Right renal cortex interstitium (tissue), 3 donors: ENCODE data around the gene TGFA. TPM values are rescaled to one million over a fixed set of nuclear protein-coding genes. Genes with fewer than 3 reads are reported as not detected.
"Not testable (repeated sequence)": the region's sequence is repeated elsewhere in the genome, so short reads cannot be mapped to it uniquely, and the experiment has no call there.

Experiments
- DNase-seq, 3 donors: peaks; one replicate each; pipeline ENCODE4 v3.0.0-alpha.2; 2013; ENCODE audit warnings: low read depth in 3 of 3, low spot score in 2 of 3
- polyA plus RNA-seq, 3 donors: library from polyadenylated mRNA; unstranded; fragments of 120-200 nt; gene quantifications; one replicate each; pipeline ENCODE4 v1.2.1, GENCODE V29; 2013; ENCODE audit not compliant: insufficient read length in 3 of 3

Gene TGFA
- polyA plus RNA-seq, 3 donors: 15.8 to 18.5 (median 17.6) TPM

DNA sequence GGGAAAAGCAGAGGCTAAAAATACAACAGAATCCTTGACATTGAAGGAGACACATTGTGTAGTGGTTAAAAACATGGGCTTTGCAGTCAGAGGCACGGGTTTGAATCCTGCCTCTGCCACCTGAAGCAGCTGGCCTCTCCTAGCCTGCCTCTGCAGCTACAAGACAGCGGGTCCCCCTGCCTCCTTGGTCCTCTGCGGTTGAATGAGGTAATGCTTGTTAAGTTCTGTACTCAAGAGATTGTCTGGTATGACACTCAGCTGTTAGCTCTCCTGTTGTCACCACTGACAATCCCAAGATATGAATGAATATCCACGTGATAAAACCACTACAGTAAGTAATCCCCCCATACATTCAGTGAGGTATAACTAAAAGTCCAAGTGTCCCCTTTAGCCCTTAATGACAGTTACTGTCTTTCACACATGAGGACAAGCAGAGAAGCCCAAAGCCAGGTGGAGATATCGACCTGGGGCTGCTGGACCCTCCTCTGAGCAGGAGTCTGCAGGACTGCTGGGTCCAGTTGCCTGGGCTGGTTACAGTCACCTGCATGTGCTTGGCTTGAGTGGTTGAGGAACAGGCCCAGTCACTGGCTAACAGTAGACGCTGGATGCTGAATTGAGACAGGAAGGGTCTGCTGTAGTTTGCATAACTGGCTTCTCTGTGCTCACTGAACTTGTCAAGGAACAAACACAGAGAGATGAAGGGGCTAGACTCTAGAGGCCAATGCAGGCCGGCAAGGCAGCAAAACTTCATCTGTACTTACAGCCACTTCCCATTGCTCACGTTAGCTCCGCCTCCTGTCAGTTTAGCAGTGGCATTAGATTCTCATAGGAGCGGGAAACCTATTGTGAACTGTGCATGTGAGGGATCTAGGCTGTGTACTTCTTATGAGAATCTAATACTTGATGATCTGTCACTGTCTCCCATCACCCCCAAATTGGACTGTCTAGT lies 85.5 kb downstream of the TGFA start:
- no peak for DNase-seq

DNA sequence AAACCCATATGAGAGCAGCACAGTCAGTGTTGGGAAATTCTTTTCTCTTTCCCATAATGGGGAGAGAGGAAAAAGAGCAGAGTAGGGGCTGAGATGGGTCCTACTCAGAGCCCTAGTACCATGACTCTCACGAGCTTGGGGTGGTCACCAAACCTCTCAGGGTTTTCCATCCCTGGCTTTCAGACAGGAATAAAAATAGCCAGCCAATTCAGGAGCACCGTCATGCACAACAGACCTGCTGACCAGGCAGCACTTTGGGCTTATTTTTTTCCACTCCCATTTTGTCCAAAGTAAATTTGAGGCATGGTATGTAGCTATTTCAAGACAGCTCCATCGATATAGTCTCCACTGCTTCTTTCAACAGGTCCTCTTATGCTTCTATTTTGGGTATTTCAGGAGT lies 86.4 kb downstream of the TGFA start:
- DNase-seq: no peak

DNA sequence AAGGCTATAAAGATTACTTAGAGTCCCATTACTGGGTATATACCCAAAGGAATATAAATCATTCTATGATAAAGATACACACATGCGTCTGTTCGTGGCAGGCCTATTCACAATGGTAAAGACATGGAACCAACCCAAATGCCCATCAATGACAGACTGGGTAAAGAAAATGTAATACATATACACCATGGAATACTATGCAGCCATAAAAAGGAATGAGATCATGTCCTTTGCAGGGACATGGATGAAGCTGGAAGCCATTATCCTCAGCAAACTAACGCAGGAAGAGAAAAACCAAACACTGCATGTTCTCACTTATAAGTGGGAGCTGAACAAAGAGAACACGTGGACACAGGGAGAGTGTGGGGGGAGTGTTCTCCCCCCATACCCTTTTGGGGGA lies 87.0 kb downstream of the TGFA start:
- DNase-seq: not testable (repeated sequence)

GRCh38 chr2:70463997-70464396 lies 89.6 kb downstream of the TGFA start:
- DNase-seq: no peak

DNA sequence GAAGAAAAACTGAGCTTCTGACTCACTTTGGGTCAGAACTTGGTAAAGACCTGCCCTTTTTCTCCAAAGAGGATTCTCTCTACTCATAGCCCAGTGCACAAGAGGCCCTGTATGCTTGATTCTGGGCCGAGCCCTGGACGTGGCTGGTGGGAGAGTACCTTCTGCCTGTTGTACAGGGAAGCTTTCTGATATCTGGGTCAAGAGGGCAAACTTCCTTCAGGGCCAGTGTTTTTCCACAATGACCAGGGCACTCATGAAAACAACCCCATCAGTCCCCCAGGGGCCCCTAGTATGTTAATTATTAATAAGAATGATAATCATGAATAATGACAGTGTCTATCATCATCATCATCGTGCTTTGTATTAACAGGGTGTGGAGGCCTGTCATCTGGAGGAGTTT lies 90.0 kb downstream of the TGFA start:
- no peak for DNase-seq

DNA sequence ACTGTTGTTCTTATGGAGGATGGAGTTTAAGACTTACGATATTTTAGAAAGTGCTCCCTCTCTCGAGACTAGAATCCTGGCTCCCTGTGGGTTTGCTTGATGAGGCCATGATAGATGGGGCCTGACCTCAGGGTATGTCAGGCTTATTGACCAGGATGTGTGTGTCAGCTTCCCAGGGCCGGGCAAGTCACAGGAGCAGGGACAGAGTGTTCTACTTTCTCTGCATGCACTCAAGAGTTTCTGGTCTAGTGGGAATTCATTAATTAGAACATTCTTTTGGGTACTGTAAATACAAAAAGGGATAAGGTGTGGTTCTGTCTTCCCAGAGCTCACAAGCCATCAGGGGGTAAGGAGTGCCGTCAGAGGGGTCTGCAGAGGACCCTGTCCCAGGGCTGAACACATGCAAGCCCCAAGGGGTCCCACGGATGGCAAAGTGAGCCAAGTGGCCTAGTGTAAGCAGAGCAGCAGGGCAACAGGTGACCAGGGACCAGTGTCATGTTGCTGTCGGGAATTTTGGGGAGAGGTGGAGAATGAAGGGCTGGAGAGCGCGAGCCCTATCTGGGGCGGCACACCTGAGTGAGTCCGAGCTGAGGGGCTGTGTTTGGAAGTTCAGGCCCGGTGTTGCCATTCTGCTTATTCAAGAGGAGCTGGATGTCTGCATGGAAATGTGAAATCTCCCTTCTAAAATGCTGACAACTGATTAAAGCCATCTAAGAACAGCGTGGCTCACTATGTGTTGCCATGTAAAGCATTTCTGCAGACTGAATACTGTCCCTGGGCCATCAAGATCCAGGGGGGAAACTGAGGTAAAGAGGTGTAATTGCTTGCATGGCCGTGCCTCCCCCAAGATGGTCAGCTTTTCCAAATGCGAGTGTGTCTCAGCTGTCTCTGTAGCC lies 91.4 kb downstream of the TGFA start:
- DNase-seq: no peak

DNA sequence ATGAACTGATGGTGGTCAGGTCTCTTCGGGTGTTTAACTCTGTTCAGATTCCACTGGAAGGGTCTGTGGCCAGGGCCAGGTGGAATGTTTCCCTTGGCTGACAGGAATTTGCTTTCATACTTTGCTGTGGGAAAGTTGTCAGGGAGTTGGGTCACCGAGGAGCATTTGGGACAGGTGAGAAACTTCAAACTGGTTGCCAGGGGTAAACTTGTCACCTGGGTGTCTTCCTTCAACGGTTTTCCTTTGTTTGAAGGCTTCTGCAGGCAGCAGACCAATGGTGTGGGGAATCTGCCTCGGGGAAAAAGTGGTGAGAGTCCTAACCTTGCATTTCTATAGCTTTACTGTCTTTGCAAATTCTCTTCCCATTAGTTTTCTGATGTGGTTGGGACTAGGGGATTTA lies 92.2 kb downstream of the TGFA start:
- DNase-seq: no peak

- DNase-seq: no peak
Measured at GRCh38 chr2:70460333-70460732, 93.3 kb downstream of the TGFA start.

- no peak for DNase-seq
Measured at GRCh38 chr2:70458661-70459060, 95.0 kb downstream of the TGFA start.

- DNase-seq: no peak
Measured at GRCh38 chr2:70456585-70457495, 96.8 kb downstream of the TGFA start.

DNA sequence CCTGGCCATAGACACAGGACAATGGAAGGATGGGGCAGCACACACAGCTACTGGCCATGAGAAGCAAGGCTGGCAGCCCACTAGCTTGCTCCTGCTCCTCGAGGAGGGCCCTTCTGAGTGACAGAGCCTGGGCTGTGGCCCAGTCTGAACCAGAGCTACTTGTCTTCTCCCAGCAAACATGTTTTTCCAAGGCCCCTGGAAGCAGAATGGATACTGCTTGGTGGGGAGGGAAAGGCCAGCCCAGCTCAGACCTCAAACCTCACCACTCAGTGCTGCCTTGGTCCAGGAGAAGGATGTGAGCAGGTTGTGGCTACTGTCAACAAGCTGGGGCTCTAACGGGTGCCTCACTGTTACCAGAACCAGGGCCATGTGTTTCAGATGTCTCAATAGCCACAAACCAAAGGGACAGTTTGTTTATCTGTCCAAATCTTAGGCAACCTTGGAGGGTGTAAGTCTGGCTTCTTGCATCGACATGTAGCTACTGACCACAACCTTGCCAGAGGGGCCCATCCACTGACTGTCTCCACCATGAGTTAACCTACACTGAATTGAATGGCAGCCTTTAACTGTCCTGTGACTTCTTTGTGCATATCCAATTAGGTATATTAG lies 98.6 kb downstream of the TGFA start:
- DNase-seq: no peak

- DNase-seq: no peak
Measured at GRCh38 chr2:70450641-70451250, 102.9 kb downstream of the TGFA start.

GRCh38 chr2:70448041-70448440 lies 105.6 kb downstream of the TGFA start:
- DNase-seq: no peak

DNA sequence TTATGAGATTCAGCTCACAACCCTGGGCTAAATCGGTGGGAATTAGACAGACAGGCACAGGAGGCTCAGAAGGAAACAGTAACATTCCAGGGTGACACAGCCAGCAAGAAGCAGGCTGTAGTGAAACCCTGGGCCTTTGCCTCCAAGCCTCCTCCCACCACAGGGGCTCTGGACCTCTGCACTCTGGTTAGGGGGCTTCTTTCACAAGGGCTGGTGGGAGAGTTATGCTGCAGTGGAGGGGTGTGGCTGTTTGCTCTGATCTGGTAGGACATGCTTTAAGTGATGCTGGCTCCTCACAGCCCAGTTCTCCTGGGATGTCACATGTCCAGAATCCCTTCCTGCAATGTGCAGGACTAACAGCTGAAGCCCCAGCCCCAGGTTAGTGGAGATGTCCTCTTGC lies 109.9 kb downstream of the TGFA start:
- no peak for DNase-seq

DNA sequence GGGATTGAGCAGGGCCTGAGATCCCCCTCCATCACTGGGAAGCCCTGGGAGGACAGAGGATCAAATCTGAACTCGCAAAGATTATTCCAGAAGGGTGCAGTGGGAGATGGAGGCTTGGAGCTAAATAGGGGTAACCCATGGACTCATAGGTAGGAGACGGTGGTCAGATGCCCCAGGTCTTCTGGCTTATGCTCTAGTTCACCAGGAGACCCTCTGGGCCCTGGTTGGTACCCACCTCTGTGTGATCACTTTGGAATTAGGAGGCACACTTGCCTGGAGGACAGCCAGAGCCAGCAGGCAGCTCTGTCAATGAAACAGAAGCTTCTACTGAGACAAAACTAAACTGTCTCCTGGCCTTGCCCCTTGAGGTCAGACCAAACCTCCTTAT lies 110.6 kb downstream of the TGFA start:
- no peak for DNase-seq

DNA sequence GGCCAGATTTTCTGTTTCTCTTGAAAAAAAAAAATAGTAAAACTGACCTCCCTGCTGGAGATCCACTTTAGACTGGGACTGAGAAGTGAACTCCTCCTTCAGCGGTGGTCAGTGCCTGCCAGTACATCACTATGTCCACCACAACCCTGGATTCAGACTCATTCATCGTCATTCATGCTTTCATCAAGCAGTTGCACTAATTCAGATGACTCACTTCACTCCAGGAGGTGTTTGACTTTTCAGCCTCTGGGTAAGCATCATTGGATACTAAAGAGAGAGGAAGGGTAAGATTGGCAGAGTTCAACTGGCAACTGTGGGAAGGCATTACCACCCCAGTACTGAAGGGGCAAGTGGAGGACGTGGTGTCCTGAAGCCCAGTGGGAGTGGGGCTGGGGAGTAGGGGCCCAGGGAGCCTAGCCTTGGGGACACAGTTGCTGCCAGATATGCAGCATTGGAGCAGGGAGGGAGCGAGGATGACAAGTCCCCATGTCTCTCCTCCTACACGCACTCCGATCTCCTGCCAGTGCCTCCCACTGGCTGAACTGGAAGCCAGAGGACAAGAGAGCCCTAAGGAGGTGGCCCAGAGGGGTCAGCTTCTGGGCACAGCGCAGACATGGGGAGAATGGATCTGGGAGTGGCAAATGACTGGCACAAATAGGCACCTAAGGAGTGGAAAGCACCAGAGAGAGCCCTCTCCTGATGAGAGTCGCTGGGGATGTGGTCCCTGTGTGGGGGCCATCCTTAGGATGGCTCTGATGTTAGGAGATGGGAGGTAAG lies 111.1 kb downstream of the TGFA start:
- no peak for DNase-seq

DNA sequence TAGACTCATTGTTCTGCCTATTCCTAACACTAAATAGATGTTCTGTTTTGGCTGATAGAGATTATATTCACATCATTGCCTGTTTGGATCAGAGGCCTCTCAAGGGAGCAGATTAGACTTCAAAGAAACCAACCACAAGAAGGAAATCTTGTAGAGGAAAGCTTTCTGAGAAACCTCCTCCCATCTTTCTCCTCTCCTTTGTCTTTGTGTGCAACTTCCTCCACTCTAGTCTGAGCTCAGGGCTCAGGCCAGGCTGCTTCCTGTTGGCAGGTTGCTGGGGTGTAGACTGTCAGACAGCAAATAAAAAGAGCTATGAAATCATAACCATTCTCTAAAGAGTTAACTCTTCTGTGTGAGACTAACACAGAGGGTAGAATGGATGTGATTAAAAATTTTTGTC lies 113.0 kb downstream of the TGFA start:
- DNase-seq: no peak

DNA sequence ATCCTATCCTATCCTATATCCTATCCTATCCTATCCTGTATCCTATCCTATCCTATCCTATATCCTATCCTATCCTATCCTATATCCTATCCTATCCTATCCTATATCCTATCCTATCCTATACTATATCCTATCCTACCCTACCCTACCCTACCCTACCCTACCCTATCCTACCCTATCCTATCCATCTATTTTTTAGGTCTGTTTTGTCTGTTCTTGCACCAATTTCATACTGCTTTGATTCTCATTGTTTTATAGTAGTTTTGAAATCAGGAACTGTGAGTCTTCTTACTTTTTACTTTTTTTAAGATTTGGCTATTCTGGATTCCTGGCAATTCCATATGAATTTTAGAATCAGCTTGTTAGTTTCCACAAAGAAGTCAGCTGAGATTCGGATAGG lies 118.5 kb downstream of the TGFA start:
- no peak for DNase-seq

- DNase-seq: no peak
Measured at GRCh38 chr2:70433315-70433714, 120.3 kb downstream of the TGFA start.
